Breast epithelium (tissue), 3 donors: Measurements from ENCODE around the gene EFR3B.

Experiments
- CTCF ChIP-seq, 3 donors: fragments of 450-650 bp; IDR thresholded peaks; one replicate each; pipeline ENCODE4 v1.5.1; 2016 to 2017; ENCODE audit warnings: antibody characterized with exemption in 3 of 3, mild to moderate bottlenecking in 3 of 3, moderate library complexity in 3 of 3
- POLR2A ChIP-seq: fragments of 450-650 bp; IDR thresholded peaks from one replicate; pipeline ENCODE4 v1.6.1; 2016; ENCODE audit warnings: antibody characterized with exemption, mild to moderate bottlenecking, moderate library complexity
- POLR2AphosphoS5 ChIP-seq, 3 donors: sonication (generic); formaldehyde crosslinking; IDR thresholded peaks; one replicate each; pipeline ENCODE4 v1.6.1; 2017; ENCODE audit warnings: antibody characterized with exemption in 3 of 3

DNA sequence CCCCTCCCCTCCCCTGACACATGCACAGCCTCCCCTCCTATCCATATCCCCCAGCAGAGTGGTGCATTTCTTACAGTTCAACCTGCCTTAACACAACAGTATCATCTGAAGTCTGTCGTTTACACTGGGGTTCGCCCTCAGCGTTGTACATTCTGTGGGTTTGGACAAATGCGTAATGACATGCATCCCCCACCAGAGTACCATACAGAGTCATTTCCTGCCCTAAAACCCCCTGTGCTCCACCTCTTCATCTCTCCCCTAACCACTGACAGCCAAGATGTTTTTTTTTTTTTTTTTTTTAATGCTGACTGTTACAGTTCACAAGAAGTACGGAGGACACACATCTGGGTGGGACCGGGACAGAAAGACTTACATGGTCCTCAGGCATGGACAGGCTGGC lies 103.9 kb downstream of the EFR3B start:
- TF ChIP-seq CTCF (IDR thresholded peaks at IDR 0.05) (no peak), POLR2AphosphoS5 (IDR thresholded peaks at IDR 0.05) (no peak), POLR2A (no peak)
